Measurements from ENCODE around the gene SPAG17. TPM values are rescaled to one million over a fixed set of nuclear protein-coding genes. Genes with fewer than 3 reads are reported as not detected.

The SPAG17 gene
- polyA plus RNA-seq, 1 of the 3 experiments (the other 2 are of a cell fraction) = not detected

- Histone ChIP-seq H3K36me3 (replicated peaks in 1 of 2; ENCODE audit: control insufficient read depth in 1 of 2, insufficient read depth in 2 of 2, low read length in 1 of 2) (no peaks in the 10 kb centered on the region), H2AFZ (ENCODE audit: low read depth) (no peak overlapping the region), H3K4me3 (ENCODE audit: low read depth in 2 of 2, low read length in 1 of 2) (no peak overlapping the region), H3K79me2 (ENCODE audit: insufficient read depth) (no peaks in the 10 kb centered on the region), H3K9me3 (no peaks in the 10 kb centered on the region), H4K20me1 (ENCODE audit: insufficient read depth) (no peaks in the 10 kb centered on the region), H3K4me2 (no peak overlapping the region), H3K27me3 (ENCODE audit: insufficient read depth) (no peaks in the 10 kb centered on the region), H3K9ac (no peak overlapping the region), H3F3A (replicated peaks; ENCODE audit: insufficient read depth) (no peaks in the 10 kb centered on the region), H3K4me1 (ENCODE audit: control insufficient read depth in 1 of 2, insufficient read depth in 2 of 2, low read depth in 1 of 2, low read length in 1 of 2) (no peaks in the 10 kb centered on the region), H3K9me2 (no peaks in the 10 kb centered on the region), H3K27ac (ENCODE audit: low read depth in 2 of 2, low read length in 1 of 2) (no peak overlapping the region)
- no peak for TF ChIP-seq EP300 (IDR thresholded peaks at IDR 0.05; ENCODE audit: borderline replicate concordance in 1 of 2, low read depth in 1 of 2, low read length in 1 of 2)
- no peak for TF ChIP-seq MAX (IDR thresholded peaks at IDR 0.05; ENCODE audit: low read depth)
- TF ChIP-seq RFX5 (IDR thresholded peaks at IDR 0.05; ENCODE audit: low read length) = no peak
- DNase-seq = no peak
- ChIA-PET CTCF (no interaction called here), POLR2A (no interaction called here)
- WGBS (ENCODE audit: low lambda C conversion rate) = 20% methylated on average over 1 of the region's 1 CpG
Measured at GRCh38 chr1:118210051-118210722, 25.2 kb upstream of the SPAG17 start.

GRCh38 chr1:118209648-118210047 is 24.6 kb upstream of the SPAG17 start:
- H3K36me3 ChIP-seq (replicated peaks in 1 of 2; ENCODE audit: control insufficient read depth in 1 of 2, insufficient read depth in 2 of 2, low read length in 1 of 2) = no peaks in the 10 kb centered on the region
- H3K27ac ChIP-seq (ENCODE audit: low read depth in 2 of 2, low read length in 1 of 2) = no peak overlapping the region
- no peaks in the 10 kb centered on the region for H3K9me3 ChIP-seq
- H3K27me3 ChIP-seq (ENCODE audit: insufficient read depth) = no peaks in the 10 kb centered on the region
- POLR2A ChIA-PET = no interaction called here
- no peaks in the 10 kb centered on the region for H3K4me1 ChIP-seq (ENCODE audit: control insufficient read depth in 1 of 2, insufficient read depth in 2 of 2, low read depth in 1 of 2, low read length in 1 of 2)
- 8% methylated on average over 6 of the region's 6 CpGs for WGBS (ENCODE audit: low lambda C conversion rate)
- H4K20me1 ChIP-seq (ENCODE audit: insufficient read depth) = no peaks in the 10 kb centered on the region
- TF ChIP-seq ELF1 (IDR thresholded peaks at IDR 0.05) = no peak
- no peak for TF ChIP-seq NRF1 (IDR thresholded peaks at IDR 0.05; ENCODE audit: low read depth, low read length)
- TF ChIP-seq EP300 (IDR thresholded peaks at IDR 0.05; ENCODE audit: borderline replicate concordance in 1 of 2, low read depth in 1 of 2, low read length in 1 of 2) = no peak
- CTCF ChIA-PET = no interaction called here
- no peak overlapping the region for H3K9ac ChIP-seq
- no peaks in the 10 kb centered on the region for H3F3A ChIP-seq (replicated peaks; ENCODE audit: insufficient read depth)
- H3K4me2 ChIP-seq = no peak overlapping the region
- no peaks in the 10 kb centered on the region for H3K79me2 ChIP-seq (ENCODE audit: insufficient read depth)
- H3K4me3 ChIP-seq (ENCODE audit: low read depth in 2 of 2, low read length in 1 of 2) = no peak overlapping the region
- H3K9me2 ChIP-seq = no peaks in the 10 kb centered on the region
- no peak for DNase-seq
- no peak overlapping the region for H2AFZ ChIP-seq (ENCODE audit: low read depth)

GRCh38 chr1:118206966-118207365 is 21.9 kb upstream of the SPAG17 start:
- no peak overlapping the region for H3K4me3 ChIP-seq (ENCODE audit: low read depth in 2 of 2, low read length in 1 of 2)
- H3K9me3 ChIP-seq = no peaks in the 10 kb centered on the region
- H3K27ac ChIP-seq (ENCODE audit: low read depth in 2 of 2, low read length in 1 of 2) = no peak overlapping the region
- TF ChIP-seq EZH2phosphoT487 (IDR thresholded peaks at IDR 0.05; ENCODE audit: borderline replicate concordance, low read depth) (no peak), NRF1 (IDR thresholded peaks at IDR 0.05; ENCODE audit: low read depth, low read length) (no peak), IRF3 (IDR thresholded peaks at IDR 0.05; ENCODE audit: low read depth, low read length) (no peak), EP300 (IDR thresholded peaks at IDR 0.05; ENCODE audit: borderline replicate concordance in 1 of 2, low read depth in 1 of 2, low read length in 1 of 2) (no peak), NFIC (IDR thresholded peaks at IDR 0.05; ENCODE audit: borderline replicate concordance) (no peak), FOXM1 (IDR thresholded peaks at IDR 0.05; ENCODE audit: low read depth) (no peak), MXI1 (IDR thresholded peaks at IDR 0.05; ENCODE audit: low read depth, low read length) (no peak), CHD2 (IDR thresholded peaks at IDR 0.05; ENCODE audit: low read length, partially characterized antibody) (no peak), FOSL2 (IDR thresholded peaks at IDR 0.05; ENCODE audit: borderline replicate concordance, low read depth) (no peak)
- ChIA-PET POLR2A (no interaction called here), CTCF (no interaction called here)
- H2AFZ ChIP-seq (ENCODE audit: low read depth) = no peak overlapping the region
- H3K79me2 ChIP-seq (ENCODE audit: insufficient read depth) = no peaks in the 10 kb centered on the region
- H3K27me3 ChIP-seq (ENCODE audit: insufficient read depth) = no peaks in the 10 kb centered on the region
- H3K36me3 ChIP-seq (replicated peaks in 1 of 2; ENCODE audit: control insufficient read depth in 1 of 2, insufficient read depth in 2 of 2, low read length in 1 of 2) = no peaks in the 10 kb centered on the region
- H3F3A ChIP-seq (replicated peaks; ENCODE audit: insufficient read depth) = no peaks in the 10 kb centered on the region
- H3K9me2 ChIP-seq = no peaks in the 10 kb centered on the region
- H3K4me2 ChIP-seq = no peak overlapping the region
- no peak overlapping the region for H3K9ac ChIP-seq
- DNase-seq = no peak
- H3K4me1 ChIP-seq (ENCODE audit: control insufficient read depth in 1 of 2, insufficient read depth in 2 of 2, low read depth in 1 of 2, low read length in 1 of 2) = no peaks in the 10 kb centered on the region
- no peaks in the 10 kb centered on the region for H4K20me1 ChIP-seq (ENCODE audit: insufficient read depth)
